Measurements from ENCODE around the gene PLCH1. TPM values are rescaled to one million over a fixed set of nuclear protein-coding genes. Genes with fewer than 3 reads are reported as not detected.

Gene PLCH1
- total and polyA plus RNA-seq, 10 of the 15 experiments (the other 5 are each of a cell fraction or from before 2014, with no cell fraction given), result 0.03 to 0.22 (median 0.04) TPM; not detected in 5

DNA sequence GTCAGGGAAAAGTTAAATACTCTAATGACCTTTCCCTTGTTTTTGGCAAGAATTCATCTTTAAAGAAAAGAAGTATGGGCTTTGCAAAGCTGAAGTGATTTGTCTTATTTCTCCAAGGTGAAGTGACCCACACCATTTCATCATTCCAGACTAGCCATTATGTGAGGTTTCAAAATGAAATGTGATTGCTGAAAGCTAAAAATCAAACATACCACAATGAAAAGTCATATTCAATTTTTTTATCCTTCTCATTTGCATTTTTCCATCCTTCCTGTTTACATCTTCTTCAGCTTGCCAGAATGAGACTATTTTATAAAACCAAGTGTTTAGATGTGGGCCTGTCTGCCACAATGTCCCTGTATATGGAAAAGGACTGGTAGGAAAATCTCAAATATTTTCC lies 309.1 kb downstream of the PLCH1 start:
- ChIA-PET POLR2A (no interaction called here), CTCF (no interaction called here), SMC1A (ENCODE audit: uncharacterized antibody, unreplicated experiment) (no interaction called here), RAD21 (ENCODE audit: unreplicated experiment) (no interaction called here)
- DNase-seq (ENCODE audit: low read depth, low spot score), result no peak
- Histone ChIP-seq H3K4me3 (no peak overlapping the region), H3K9ac (ENCODE audit: control insufficient read depth, insufficient read depth, low read length) (no peak overlapping the region), H4K20me1 (ENCODE audit: control insufficient read depth, insufficient read depth) (no peaks in the 10 kb centered on the region), H3K36me3 (ENCODE audit: control insufficient read depth in 2 of 2, insufficient read depth in 2 of 2, low read length in 1 of 2) (no peaks in the 10 kb centered on the region), H3K4me1 (ENCODE audit: control insufficient read depth, insufficient read depth, low read length) (no peaks in the 10 kb centered on the region), H3K27me3 (replicated peaks in 1 of 2; ENCODE audit: control insufficient read depth in 2 of 2, insufficient read depth in 2 of 2, low read length in 1 of 2) (no peaks in the 10 kb centered on the region), H3K27ac (ENCODE audit: control insufficient read depth, insufficient read depth) (no peak overlapping the region), H3K4me2 (ENCODE audit: control insufficient read depth, insufficient read depth) (no peak overlapping the region), H3K79me2 (ENCODE audit: control insufficient read depth, insufficient read depth, low read length) (no peaks in the 10 kb centered on the region), H2AFZ (ENCODE audit: control insufficient read depth, low read depth, low read length) (no peak overlapping the region), H3K9me3 (replicated peaks; ENCODE audit: control insufficient read depth, insufficient read depth, low read length) (no peaks in the 10 kb centered on the region)
- TF ChIP-seq POLR2AphosphoS2 (IDR thresholded peaks at IDR 0.05; ENCODE audit: low read depth, low read length) (no peak), SRF (IDR thresholded peaks at IDR 0.05; ENCODE audit: low read depth in 2 of 2, low read length in 2 of 2) (no peak), MXI1 (IDR thresholded peaks at IDR 0.05; ENCODE audit: low read depth, low read length) (no peak)
- TF ChIP-seq, protein P1, sequence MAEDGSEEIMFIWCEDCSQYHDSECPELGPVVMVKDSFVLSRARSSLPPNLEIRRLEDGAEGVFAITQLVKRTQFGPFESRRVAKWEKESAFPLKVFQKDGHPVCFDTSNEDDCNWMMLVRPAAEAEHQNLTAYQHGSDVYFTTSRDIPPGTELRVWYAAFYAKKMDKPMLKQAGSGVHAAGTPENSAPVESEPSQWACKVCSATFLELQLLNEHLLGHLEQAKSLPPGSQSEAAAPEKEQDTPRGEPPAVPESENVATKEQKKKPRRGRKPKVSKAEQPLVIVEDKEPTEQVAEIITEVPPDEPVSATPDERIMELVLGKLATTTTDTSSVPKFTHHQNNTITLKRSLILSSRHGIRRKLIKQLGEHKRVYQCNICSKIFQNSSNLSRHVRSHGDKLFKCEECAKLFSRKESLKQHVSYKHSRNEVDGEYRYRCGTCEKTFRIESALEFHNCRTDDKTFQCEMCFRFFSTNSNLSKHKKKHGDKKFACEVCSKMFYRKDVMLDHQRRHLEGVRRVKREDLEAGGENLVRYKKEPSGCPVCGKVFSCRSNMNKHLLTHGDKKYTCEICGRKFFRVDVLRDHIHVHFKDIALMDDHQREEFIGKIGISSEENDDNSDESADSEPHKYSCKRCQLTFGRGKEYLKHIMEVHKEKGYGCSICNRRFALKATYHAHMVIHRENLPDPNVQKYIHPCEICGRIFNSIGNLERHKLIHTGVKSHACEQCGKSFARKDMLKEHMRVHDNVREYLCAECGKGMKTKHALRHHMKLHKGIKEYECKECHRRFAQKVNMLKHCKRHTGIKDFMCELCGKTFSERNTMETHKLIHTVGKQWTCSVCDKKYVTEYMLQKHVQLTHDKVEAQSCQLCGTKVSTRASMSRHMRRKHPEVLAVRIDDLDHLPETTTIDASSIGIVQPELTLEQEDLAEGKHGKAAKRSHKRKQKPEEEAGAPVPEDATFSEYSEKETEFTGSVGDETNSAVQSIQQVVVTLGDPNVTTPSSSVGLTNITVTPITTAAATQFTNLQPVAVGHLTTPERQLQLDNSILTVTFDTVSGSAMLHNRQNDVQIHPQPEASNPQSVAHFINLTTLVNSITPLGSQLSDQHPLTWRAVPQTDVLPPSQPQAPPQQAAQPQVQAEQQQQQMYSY (CRISPR knock-in tag; IDR thresholded peaks at IDR 0.05), result no peak
- TF ChIP-seq, protein P2, sequence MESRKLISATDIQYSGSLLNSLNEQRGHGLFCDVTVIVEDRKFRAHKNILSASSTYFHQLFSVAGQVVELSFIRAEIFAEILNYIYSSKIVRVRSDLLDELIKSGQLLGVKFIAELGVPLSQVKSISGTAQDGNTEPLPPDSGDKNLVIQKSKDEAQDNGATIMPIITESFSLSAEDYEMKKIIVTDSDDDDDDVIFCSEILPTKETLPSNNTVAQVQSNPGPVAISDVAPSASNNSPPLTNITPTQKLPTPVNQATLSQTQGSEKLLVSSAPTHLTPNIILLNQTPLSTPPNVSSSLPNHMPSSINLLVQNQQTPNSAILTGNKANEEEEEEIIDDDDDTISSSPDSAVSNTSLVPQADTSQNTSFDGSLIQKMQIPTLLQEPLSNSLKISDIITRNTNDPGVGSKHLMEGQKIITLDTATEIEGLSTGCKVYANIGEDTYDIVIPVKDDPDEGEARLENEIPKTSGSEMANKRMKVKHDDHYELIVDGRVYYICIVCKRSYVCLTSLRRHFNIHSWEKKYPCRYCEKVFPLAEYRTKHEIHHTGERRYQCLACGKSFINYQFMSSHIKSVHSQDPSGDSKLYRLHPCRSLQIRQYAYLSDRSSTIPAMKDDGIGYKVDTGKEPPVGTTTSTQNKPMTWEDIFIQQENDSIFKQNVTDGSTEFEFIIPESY (IDR thresholded peaks at IDR 0.05), result no peak
- intact Hi-C loops (cut with micrococcal nuclease; ENCODE audit: unreplicated experiment) (no loop called here), in situ Hi-C loops (cut with MboI) (no loop called here)
- no TSS peak for BruUV-seq (replicated peaks)
- no peak for FAIRE-seq
- no peak for ATAC-seq
